ENCODE data around the gene PTGES3L. TPM values are rescaled to one million over a fixed set of nuclear protein-coding genes. Genes with fewer than 3 reads are reported as not detected.

Gene PTGES3L
- total and polyA plus RNA-seq, 2 of the 13 experiments (the other 11 are each of a cell fraction or from before 2014, with no cell fraction given), result 1.2 to 2.9 TPM

GRCh38 chr17:42980274-42980765, 440 bp upstream of the PTGES3L start, which contains the start of gene RUNDC1 (continued):
- no peak for TF ChIP-seq SKIL (CRISPR knock-in tag; IDR thresholded peaks at IDR 0.05; ENCODE audit: borderline replicate concordance)
- TF ChIP-seq NFE2L2 (IDR thresholded peaks at IDR 0.05; ENCODE audit: low read length), result no peak
- TF ChIP-seq ZBTB8A (CRISPR knock-in tag; IDR thresholded peaks at IDR 0.05; ENCODE audit: borderline replicate concordance, low read depth), result no peak
- no peak for TF ChIP-seq ZNF503 (CRISPR knock-in tag; IDR thresholded peaks at IDR 0.05)
- no peak for TF ChIP-seq NFKBIZ (CRISPR knock-in tag; IDR thresholded peaks at IDR 0.05)
- TF ChIP-seq MIER2 (CRISPR knock-in tag; IDR thresholded peaks at IDR 0.05), result no peak
- 0 out of 2 replicates have a peak, but pooled peaks have one; percentile 56 for TF ChIP-seq NR2C2 (CRISPR knock-in tag; IDR thresholded peaks at IDR 0.05; ENCODE audit: borderline replicate concordance)
- TF ChIP-seq GATAD1 (CRISPR knock-in tag; IDR thresholded peaks at IDR 0.05), result peak; percentile 89
- no peak for TF ChIP-seq ZNF362 (CRISPR knock-in tag; IDR thresholded peaks at IDR 0.05; ENCODE audit: borderline replicate concordance)
- 0 out of 2 replicates have a peak, but pooled peaks have one; percentile 16 for TF ChIP-seq JUN (CRISPR knock-in tag; IDR thresholded peaks at IDR 0.05)
- TF ChIP-seq ZNF615 (CRISPR knock-in tag; IDR thresholded peaks at IDR 0.05; ENCODE audit: borderline replicate concordance), result no peak
- TF ChIP-seq MBNL3 (CRISPR knock-in tag; conservative IDR thresholded peaks at IDR 0.05), result no peak
- no peak for TF ChIP-seq ZNF780A (CRISPR knock-in tag; IDR thresholded peaks at IDR 0.05)
- TF ChIP-seq SIN3B (IDR thresholded peaks at IDR 0.05; ENCODE audit: low read length), result 0 out of 2 replicates have a peak, but pooled peaks have one; percentile 51
- 0 out of 2 replicates have a peak, but pooled peaks have one; percentile 5 for TF ChIP-seq REL (CRISPR knock-in tag; conservative IDR thresholded peaks at IDR 0.05)
- peak in 1 of 2 experiments; percentile 79; a peak in 1 of 4 replicates for TF ChIP-seq KLF16 (CRISPR knock-in tag; IDR thresholded peaks at IDR 0.05)
- TF ChIP-seq SIX4 (CRISPR knock-in tag; IDR thresholded peaks at IDR 0.05), result no peak
- no peak for TF ChIP-seq ZNF83 (CRISPR knock-in tag; IDR thresholded peaks at IDR 0.05; ENCODE audit: borderline replicate concordance)
- no peak for TF ChIP-seq ATF3 (CRISPR knock-in tag; IDR thresholded peaks at IDR 0.05)
- no peak for TF ChIP-seq ZNF17 (CRISPR knock-in tag; IDR thresholded peaks at IDR 0.05)
- no peak for TF ChIP-seq TRIM22 (IDR thresholded peaks at IDR 0.05)
- peak; percentile 41; the same call in 1 of the 2 replicates for TF ChIP-seq FOXK1 (CRISPR knock-in tag; IDR thresholded peaks at IDR 0.05; ENCODE audit: borderline replicate concordance, low read depth)

Measured in HepG2 (cell line).